GM23248 (cell line): ENCODE measurements around the gene AHRR. TPM values are rescaled to one million over a fixed set of nuclear protein-coding genes. Genes with fewer than 3 reads are reported as not detected.

Experiments
- DNase-seq: peaks from one replicate; pipeline ENCODE4 v3.0.0-alpha.2; 2015
- H2AFZ ChIP-seq: fragments of 200-600 bp; sonication (generic); 2 replicates; pipeline ENCODE4 v1.6.1; 2016; ENCODE audit warnings: antibody characterized with exemption
- H3F3A ChIP-seq: fragments of 200-600 bp; sonication (generic); 2 replicates; pipeline ENCODE4 v1.6.1; 2016; ENCODE audit warnings: mild to moderate bottlenecking, antibody characterized with exemption, mixed run types; ENCODE audit not compliant: insufficient read depth
- H3K27ac ChIP-seq: fragments of 200-600 bp; sonication (generic); 2 replicates; pipeline ENCODE4 v1.5.1; 2016; ENCODE audit warnings: mild to moderate bottlenecking
- H3K27me3 ChIP-seq: fragments of 200-600 bp; sonication (generic); replicated peaks from 2 replicates; pipeline ENCODE4 v1.6.1; 2016; ENCODE audit warnings: mild to moderate bottlenecking; ENCODE audit not compliant: insufficient read depth
- H3K36me3 ChIP-seq: fragments of 200-600 bp; sonication (generic); 2 replicates; pipeline ENCODE4 v1.6.1; 2016; ENCODE audit warnings: low read depth, mild to moderate bottlenecking
- H3K4me1 ChIP-seq: fragments of 200-600 bp; sonication (generic); 2 replicates; pipeline ENCODE4 v1.6.1; 2016; ENCODE audit warnings: mild to moderate bottlenecking; ENCODE audit not compliant: insufficient read depth
- H3K4me2 ChIP-seq: fragments of 200-600 bp; sonication (generic); one replicate; pipeline ENCODE4 v1.6.1; 2016; ENCODE audit warnings: mild to moderate bottlenecking; ENCODE audit not compliant: unreplicated experiment
- H3K4me3 ChIP-seq: fragments of 200-600 bp; sonication (generic); 2 replicates; pipeline ENCODE4 v1.5.1; 2016; ENCODE audit warnings: mild to moderate bottlenecking
- H3K79me2 ChIP-seq: fragments of 200-600 bp; sonication (generic); 2 replicates; pipeline ENCODE4 v1.6.1; 2016; ENCODE audit warnings: mild to moderate bottlenecking; ENCODE audit not compliant: insufficient read depth
- H3K9ac ChIP-seq: fragments of 200-600 bp; sonication (generic); 2 replicates; pipeline ENCODE4 v1.6.1; 2016; ENCODE audit warnings: mild to moderate bottlenecking
- H3K9me2 ChIP-seq: fragments of 200-600 bp; sonication (generic); 2 replicates; pipeline ENCODE4 v1.6.1; 2016; ENCODE audit warnings: mixed run types, mild to moderate bottlenecking, moderate library complexity; ENCODE audit not compliant: insufficient read depth
- H3K9me3 ChIP-seq: fragments of 200-600 bp; sonication (generic); one replicate; pipeline ENCODE4 v1.6.1; 2017; ENCODE audit warnings: low read depth
- H4K20me1 ChIP-seq: fragments of 200-600 bp; sonication (generic); 2 replicates; pipeline ENCODE4 v1.6.0; 2016; ENCODE audit not compliant: insufficient read depth
- EZH2 ChIP-seq: fragments of 200-600 bp; sonication (generic); IDR thresholded peaks from 2 replicates; pipeline ENCODE4 v1.6.1; 2018; ENCODE audit warnings: antibody characterized with exemption, mild to moderate bottlenecking; ENCODE audit not compliant: insufficient read depth, poor library complexity, severe bottlenecking
- EZH2phosphoT487 ChIP-seq: fragments of 200-600 bp; sonication (generic); IDR thresholded peaks from 2 replicates; pipeline ENCODE4 v1.6.1; 2018; ENCODE audit warnings: antibody characterized with exemption, moderate library complexity, mild to moderate bottlenecking, low read depth; ENCODE audit not compliant: insufficient read depth
- WGBS, 2 experiments: methylation state at CpG; one replicate each; pipeline ENCODE4 v1.1.6; 2015 to 2017; ENCODE audit warnings: low lambda C conversion rate in 2 of 2, low coverage in 1 of 2; ENCODE audit errors: missing lambda C conversion rate in 2 of 2; 5-methylcytosine and 5-hydroxymethylcytosine counted together
- in situ Hi-C: fragments of 300-500 bp; cut with MboI; formaldehyde crosslinking; loops from 2 replicates; pipeline ENCODE4 v1.15.0; 2020
- polyA plus RNA-seq: library from polyadenylated mRNA; unstranded; fragments of >200 nt; fragmentation: Nextera tagmentation; extraction: Ambion mirVana; gene quantifications from 2 replicates; pipeline ENCODE4 v1.2.1, GENCODE V29; 2016
- total RNA-seq: library from RNA; depleted of rRNA; stranded (reverse); fragments of >200 nt; shearing (Covaris generic); gene quantifications from 2 replicates; pipeline ENCODE4 v1.2.3, GENCODE V29; 2014

The AHRR gene
- total and polyA plus RNA-seq, 2 experiments from 2014 or later: 13.2 to 33.7 TPM

- Histone ChIP-seq H3K27ac (peak overlapping the region; percentile 69), H2AFZ (peak overlapping the region; percentile 73), H3F3A (no peaks in the 10 kb centered on the region), H3K9me2 (no peaks in the 10 kb centered on the region), H4K20me1 (no peaks in the 10 kb centered on the region), H3K9me3 (no peaks in the 10 kb centered on the region), H3K4me1 (peaks cover 14% of the 10 kb centered on the region), H3K36me3 (no peaks in the 10 kb centered on the region), H3K4me2 (peak overlapping the region; percentile 77), H3K4me3 (peak overlapping the region; percentile 99), H3K9ac (peak overlapping the region; percentile 95), H3K27me3 (no peaks in the 10 kb centered on the region), H3K79me2 (peaks cover 72% of the 10 kb centered on the region)
- TF ChIP-seq EZH2: no peak
- no peak for TF ChIP-seq EZH2phosphoT487
- 46 to 58% methylated on average over 24 to 30 of the region's 30 CpGs for WGBS, 2 experiments
- DNase-seq: peak; percentile 24
- in situ Hi-C loops: no loop called here
These were observed 1.7 kb downstream of the AHRR start for GRCh38 chr5:322942-323879.

- in situ Hi-C loops: no loop called here
- 0 out of 2 replicates have a peak, but pooled peaks cover 4% of the 10 kb centered on the region for H4K20me1 ChIP-seq
- H3K79me2 ChIP-seq: peaks cover 88% of the 10 kb centered on the region
- WGBS, 2 experiments: 90 to 92% methylated on average over 19 to 22 of the region's 24 CpGs
- H3K36me3 ChIP-seq: no peaks in the 10 kb centered on the region
- H3K4me1 ChIP-seq: peaks cover 24% of the 10 kb centered on the region
- H3K27ac ChIP-seq: no peak overlapping the region
- H2AFZ ChIP-seq: no peak overlapping the region
- H3K9me3 ChIP-seq: no peaks in the 10 kb centered on the region
- no peaks in the 10 kb centered on the region for H3K27me3 ChIP-seq
- no peak overlapping the region for H3K9ac ChIP-seq
- no peak overlapping the region for H3K4me3 ChIP-seq
- no peaks in the 10 kb centered on the region for H3K9me2 ChIP-seq
- no peak for DNase-seq
- no peak overlapping the region for H3K4me2 ChIP-seq
- H3F3A ChIP-seq: peaks cover 18% of the 10 kb centered on the region
- TF ChIP-seq EZH2phosphoT487 (no peak), EZH2 (no peak)
These were observed 3.5 kb downstream of the AHRR start for GRCh38 chr5:324736-325612.

- 0 out of 2 replicates have a peak, but pooled peaks cover 4% of the 10 kb centered on the region for H4K20me1 ChIP-seq
- peaks cover 96% of the 10 kb centered on the region for H3K79me2 ChIP-seq
- peaks cover 24% of the 10 kb centered on the region for H3K4me1 ChIP-seq
- peaks cover 21% of the 10 kb centered on the region for H3F3A ChIP-seq
- no peaks in the 10 kb centered on the region for H3K9me3 ChIP-seq
- H3K27me3 ChIP-seq: no peaks in the 10 kb centered on the region
- 97 to 99% methylated on average over 7 of the region's 7 CpGs for WGBS, 2 experiments
- no peak overlapping the region for H3K4me2 ChIP-seq
- no peak for DNase-seq
- no peak overlapping the region for H2AFZ ChIP-seq
- in situ Hi-C loops: no loop called here
- no peak overlapping the region for H3K9ac ChIP-seq
- no peak overlapping the region for H3K27ac ChIP-seq
- no peaks in the 10 kb centered on the region for H3K9me2 ChIP-seq
- H3K36me3 ChIP-seq: no peaks in the 10 kb centered on the region
- TF ChIP-seq EZH2 (no peak), EZH2phosphoT487 (no peak)
- no peak overlapping the region for H3K4me3 ChIP-seq
These were observed 4.6 kb downstream of the AHRR start for GRCh38 chr5:326109-326508.

GRCh38 chr5:329121-329735 lies 7.7 kb downstream of the AHRR start:
- Histone ChIP-seq H3K9ac (peak overlapping the region; percentile 22; the same call in 1 of the 2 replicates), H3K27ac (peak overlapping the region; percentile 62), H3K9me2 (no peaks in the 10 kb centered on the region), H3K4me1 (peaks cover 26% of the 10 kb centered on the region), H3K36me3 (no peaks in the 10 kb centered on the region), H3K4me3 (no peak overlapping the region), H4K20me1 (0 out of 2 replicates have a peak, but pooled peaks cover 4% of the 10 kb centered on the region), H3K9me3 (no peaks in the 10 kb centered on the region), H3F3A (peaks cover 21% of the 10 kb centered on the region), H3K79me2 (peaks cover 99% of the 10 kb centered on the region), H3K27me3 (no peaks in the 10 kb centered on the region), H2AFZ (no peak overlapping the region), H3K4me2 (peak overlapping the region; percentile 26)
- DNase-seq: peak; percentile 62
- in situ Hi-C loops: no loop called here
- WGBS, 2 experiments: 70 to 74% methylated on average over 4 of the region's 4 CpGs
- TF ChIP-seq EZH2phosphoT487: no peak
- no peak for TF ChIP-seq EZH2
